Heart left ventricle (tissue), 16 donors: ENCODE results near the gene PTPRN2. TPM values are rescaled to one million over a fixed set of nuclear protein-coding genes. Genes with fewer than 3 reads are reported as not detected.
"Not testable (repeated sequence)": the region's sequence is repeated elsewhere in the genome, so short reads cannot be mapped to it uniquely, and the experiment has no call there.

Experiments
- ATAC-seq, 4 donors: fragments of 200-7000 bp; cut with Tn5 transposase; one replicate each; pipeline ENCODE4 v1.9.1; 2020 to 2022; ENCODE audit warnings: moderate library complexity in 4 of 4, mild to moderate bottlenecking in 3 of 4, moderate number of reproducible peaks in 1 of 4
- DNase-seq, 5 donors: peaks; one replicate each; pipeline ENCODE4 v3.0.0-alpha.2; 2020
- H3K27ac ChIP-seq, 12 donors: fragments of 200-600 bp; sonication (generic) in 4 of 12; one replicate each; pipeline versions ENCODE4 v1.5.0 to v1.8.0; 2016 to 2022; ENCODE audit warnings: mild to moderate bottlenecking in 2 of 12
- H3K27me3 ChIP-seq, 9 donors: fragments of 200-600 bp; sonication (generic) in 2 of 9; one replicate each; pipeline versions ENCODE4 v1.5.1 to v1.8.0; 2016 to 2022; ENCODE audit warnings: mild to moderate bottlenecking in 3 of 9
- H3K36me3 ChIP-seq, 9 donors: fragments of 200-600 bp; sonication (generic) in 2 of 9; one replicate each; pipeline versions ENCODE4 v1.5.0 to v1.8.0; 2018 to 2022; ENCODE audit warnings: mild to moderate bottlenecking in 2 of 9
- H3K4me1 ChIP-seq, 12 donors: fragments of 200-600 bp; sonication (generic) in 4 of 12; one replicate each; pipeline versions ENCODE4 v1.5.0 to v1.8.0; 2016 to 2022; ENCODE audit warnings: mild to moderate bottlenecking in 3 of 12
- H3K4me3 ChIP-seq, 12 donors: fragments of 200-600 bp; sonication (generic) in 4 of 12; one replicate each; pipeline versions ENCODE4 v1.5.0 to v1.8.0; 2017 to 2022; ENCODE audit warnings: mild to moderate bottlenecking in 9 of 12, moderate library complexity in 4 of 12
- H3K9me3 ChIP-seq, 12 donors: fragments of 200-600 bp; sonication (generic) in 4 of 12; one replicate each; pipeline versions ENCODE4 v1.5.0 to v1.8.0; 2016 to 2022; ENCODE audit warnings: mild to moderate bottlenecking in 1 of 12
- CTCF ChIP-seq, 12 donors: fragments of 200-600 bp; sonication (generic) in 4 of 12; IDR thresholded peaks; one replicate each; pipeline versions ENCODE4 v1.5.0 to v1.8.0; 2018 to 2022; ENCODE audit warnings: antibody characterized with exemption in 12 of 12, mild to moderate bottlenecking in 5 of 12
- POLR2A ChIP-seq, 2 donors: fragments of 450-650 bp; IDR thresholded peaks; one replicate each; pipeline ENCODE4 v1.6.1; 2017; ENCODE audit warnings: antibody characterized with exemption in 2 of 2, mild to moderate bottlenecking in 2 of 2, moderate library complexity in 2 of 2
- WGBS, 4 donors: extraction: QIAGEN DNeasy Blood & Tissue Kit in 2 of 4; methylation state at CpG; one replicate each; pipeline versions ENCODE4 v1.1.5 to v1.1.7; 2013 to 2018; 5-methylcytosine and 5-hydroxymethylcytosine counted together
- intact Hi-C, 10 donors: fragments of 100-400 bp; cut with DNase I; formaldehyde crosslinking; loops; one replicate each; pipeline versions ENCODE4 v1.11.1 to v1.14.2; 2022
- microRNA counts, 2 donors: library from miRNA; unstranded; fragments of <30 nt; microRNA quantifications; one replicate each; lab custom pipeline; 2016
- microRNA-seq, 4 donors: library from miRNA; unstranded; fragments of <30 nt; microRNA quantifications; one replicate each; pipeline versions ENCODE4 to v1.2.0, GENCODE V29; 2017 to 2020
- polyA plus RNA-seq, 2 donors: library from polyadenylated mRNA; stranded (reverse); fragments of 200-250 nt; gene quantifications; one replicate each; pipeline ENCODE4 v1.2.3, GENCODE V29; 2013
- total RNA-seq, 9 donors: library from RNA; depleted of rRNA in 2 of 9; stranded (reverse); fragments of >200 nt in 2 of 9; fragmentation: NEBNext Ultra II Directional in 3 of 9; extraction: Animal tissue kit (Norgen Biotek cat#: 25700) in 3 of 9; gene quantifications; one replicate each; pipeline versions ENCODE4 v1.1.0 to v1.2.4, GENCODE V29; 2016 to 2023
- donor health status: ischemic (EF 13 %, LVEDD 7.1; RV severe dilation, severe dysfunction).
- donor health status: healthy with polysubstance abuse.
- donor health status: DM: no; HTN: yes; CAD: no.
- donor health status: DM: no; HTN: no; CAD: no.
- donor health status: ischemic (EF 25% LVEDD 6.9; RV normal size, moderate dysfunction).
- donor health status: ischemic (EF 25% LVEDD 5.7; RV mildly dilated, moderate dysfunction).
- donor health status: healthy.
- donor health status: DM: yes; HTN: yes; CAD: no.
- donor health status: ischemic (EF 35%, LVEDD 5.7; RV mildly dilated, moderate dysfunction).
- donor health status: nonischemic (EF 11% LVEDD 7.7; RV severe dilation, severe dysfunction).
- donor health status: DM: yes; HTN: yes; CAD: no.
- donor health status: PGD.
- donor health status: ischemic (EF 29% LVEDD 5.4; RV normal size, mild dysfunction).
- donor health status: nonischemic (EF 23%, LVEDD 6.1; RV moderate dilation, normal function).

The PTPRN2 gene
- total and polyA plus RNA-seq, 11 donors: 0.61 to 2.3 (median 1.3) TPM

GRCh38 chr7:157490465-157490912 is 1097.1 kb downstream of the PTPRN2 start:
- 70 to 77% (median 71%) methylated on average over 8 of the region's 8 CpGs for WGBS, 4 donors
- Histone ChIP-seq H3K36me3 (no peaks in the 10 kb centered on the region), H3K27ac (no peak overlapping the region), H3K9me3 (peaks cover 0 to 21% (median 2%) of the 10 kb centered on the region in 12 donors), H3K27me3 (peaks cover 0 to 5% (median 0%) of the 10 kb centered on the region in 9 donors), H3K4me3 (no peak overlapping the region), H3K4me1 (no peaks in the 10 kb centered on the region)
- DNase-seq: peak in 1 of 5 donors; percentile 16
- intact Hi-C loops: no loop called here
- ATAC-seq: peak in 2 of 4 donors; percentile 30 to 64
- no peak for TF ChIP-seq CTCF (IDR thresholded peaks at IDR 0.05)
- no peak for TF ChIP-seq POLR2A (IDR thresholded peaks at IDR 0.05)

- H3K4me1 ChIP-seq, ATAC-seq, H3K27me3 ChIP-seq, H3K27ac ChIP-seq, H3K36me3 ChIP-seq, H3K4me3 ChIP-seq, intact Hi-C loops: not testable (repeated sequence)
- peak in 1 of 5 donors; percentile 1 for DNase-seq
- WGBS, 4 donors: 75 to 87% (median 85%) methylated on average over 3 of the region's 3 CpGs
- H3K9me3 ChIP-seq: peaks cover 0 to 21% (median 2%) of the 10 kb centered on the region in 12 donors
These were observed 1097.8 kb downstream of the PTPRN2 start for GRCh38 chr7:157489870-157490269.

MicroRNAs within 50 kb of the gene (microRNA counts, 767-probe panel; counts per million panel counts)
- microRNA hsa-miR-595 (lab: Ali Mortazavi, UCI): 0 to 349 counts per million in 2 donors

Small RNA genes lying within 50 kb of the gene (microRNA-seq; reads per million reads assigned to microRNA genes)
- 0 reads per million in 4 donors for gene MIR153-2
- gene MIR5707: 0 reads per million in 4 donors
- gene MIR595: 0 to 0.77 (median 0) reads per million in 4 donors

Other genes starting within 250 kb of the PTPRN2 start
- 10 to 100 TPM in 1 of 9 donors, 1 to 10 TPM in 8; 2.8 to 12.5 (median 4.7) TPM for gene NCAPG2, start 117.0 kb upstream of the PTPRN2 start, total RNA-seq
- 1 to 10 TPM; 1.1 to 3.7 TPM for gene NCAPG2, start 117.0 kb upstream of the PTPRN2 start, polyA plus RNA-seq
- 10 to 100 TPM; 42.8 to 91.8 (median 50.9) TPM for gene ESYT2, start 241.7 kb upstream of the PTPRN2 start, total RNA-seq
- gene ESYT2, start 241.7 kb upstream of the PTPRN2 start, polyA plus RNA-seq: 10 to 100 TPM; 16.2 to 46.4 TPM